Uterus (tissue), 4 donors: ENCODE measurements around the gene SSNA1. TPM values are rescaled to one million over a fixed set of nuclear protein-coding genes. Genes with fewer than 3 reads are reported as not detected.

ENCODE experiments used
- DNase-seq, 2 donors: peaks; one replicate each; pipeline ENCODE4 v3.0.0-alpha.2; 2019 to 2020
- H3K27ac ChIP-seq, 2 donors: fragments of 200-600 bp; sonication (generic); 1 replicate in 1 of 2; 2 replicates in 1 of 2; pipeline ENCODE4 v1.5.1; 2016 to 2018
- H3K27me3 ChIP-seq, 2 donors: fragments of 200-600 bp; sonication (generic); one replicate each; pipeline ENCODE4 v1.5.1; 2018 to 2019; ENCODE audit warnings: control low read depth in 1 of 2
- H3K36me3 ChIP-seq, 2 donors: fragments of 200-600 bp; sonication (generic); one replicate each; pipeline ENCODE4 v1.5.1; 2019; ENCODE audit warnings: control low read depth in 1 of 2
- H3K4me1 ChIP-seq, 2 donors: fragments of 200-600 bp; sonication (generic); one replicate each; pipeline ENCODE4 v1.5.1; 2018 to 2019; ENCODE audit warnings: control low read depth in 1 of 2
- H3K4me3 ChIP-seq, 2 donors: fragments of 200-600 bp; sonication (generic); 1 replicate in 1 of 2; 2 replicates in 1 of 2; pipeline ENCODE4 v1.5.1; 2018 to 2019; ENCODE audit warnings: mild to moderate bottlenecking in 1 of 2
- H3K9me3 ChIP-seq, 2 donors: fragments of 200-600 bp; sonication (generic); one replicate each; pipeline ENCODE4 v1.5.1; 2019; ENCODE audit warnings: control low read depth in 1 of 2
- CTCF ChIP-seq, 4 experiments: fragments of 200-600 bp in 2 of 4; fragments of 450-650 bp in 2 of 4; sonication (generic) in 2 of 4; IDR thresholded peaks; one replicate each; pipeline ENCODE4 v1.5.1; 2016 to 2019; ENCODE audit warnings: antibody characterized with exemption in 4 of 4, mild to moderate bottlenecking in 2 of 4, moderate library complexity in 1 of 4
- POLR2A ChIP-seq, 2 donors: fragments of 450-650 bp; IDR thresholded peaks; one replicate each; pipeline ENCODE4 v1.6.1; 2016; ENCODE audit warnings: antibody characterized with exemption in 2 of 2, mild to moderate bottlenecking in 1 of 2, moderate library complexity in 1 of 2
- intact Hi-C: fragments of 100-400 bp; cut with DNase I; formaldehyde crosslinking; loops from one replicate; pipeline ENCODE4 v1.15.1; 2023; ENCODE audit warnings: low total_unique reads
- total RNA-seq, 4 donors: library from RNA; depleted of rRNA in 3 of 4; stranded (reverse); fragments of >200 nt in 3 of 4; gene quantifications; one replicate each; pipeline versions ENCODE4 v1.1.0 to v1.2.4, GENCODE V29; 2014 to 2023
- donor health status: DM: yes; HTN: yes; CAD: no.

Gene SSNA1
- total RNA-seq, 4 donors from 2014 or later = 17.1 to 47.1 (median 40.6) TPM

GRCh38 chr9:137228968-137229896, 40.8 kb downstream of the SSNA1 start:
- no peak for DNase-seq
- no peaks in the 10 kb centered on the region for H3K9me3 ChIP-seq
- H3K36me3 ChIP-seq = no peaks in the 10 kb centered on the region
- no peak for TF ChIP-seq POLR2A (IDR thresholded peaks at IDR 0.05)
- no peak for TF ChIP-seq CTCF (IDR thresholded peaks at IDR 0.05)
- peaks cover 9 to 29% of the 10 kb centered on the region in 2 donors for H3K27me3 ChIP-seq
- intact Hi-C loops = loop anchor here (10.0 kb wide), 1 partner anchor 114 kb away; the partner anchor contains the start of gene DPP7
- H3K4me1 ChIP-seq = no peaks in the 10 kb centered on the region
- H3K27ac ChIP-seq = no peak overlapping the region
- H3K4me3 ChIP-seq = no peak overlapping the region

- no peak for DNase-seq
- H3K27me3 ChIP-seq = peaks cover 9 to 29% of the 10 kb centered on the region in 2 donors
- intact Hi-C loops = loop anchor here (10.0 kb wide), 1 partner anchor 115 kb away; the partner anchor contains the start of gene DPP7
- H3K4me3 ChIP-seq = no peak overlapping the region
- no peaks in the 10 kb centered on the region for H3K4me1 ChIP-seq
- no peaks in the 10 kb centered on the region for H3K9me3 ChIP-seq
- H3K27ac ChIP-seq = no peak overlapping the region
- no peaks in the 10 kb centered on the region for H3K36me3 ChIP-seq
- TF ChIP-seq POLR2A (IDR thresholded peaks at IDR 0.05) (no peak), CTCF (IDR thresholded peaks at IDR 0.05) (no peak)
Measured at GRCh38 chr9:137229903-137230704, 41.6 kb downstream of the SSNA1 start.

GRCh38 chr9:137230705-137231371, 42.4 kb downstream of the SSNA1 start, which contains the start of gene SLC34A3:
Gene SLC34A3 (plus strand): TSS chr9:137230901. CDS start chr9:137231703, 802 bp downstream.
- Histone ChIP-seq H3K27me3 (peaks cover 9 to 29% of the 10 kb centered on the region in 2 donors), H3K4me3 (no peak within 1 kb of the TSS), H3K36me3 (no peaks in the 10 kb centered on the region), H3K4me1 (no peaks in the 10 kb centered on the region), H3K9me3 (no peaks in the 10 kb centered on the region), H3K27ac (no peak within 1 kb of the TSS)
- intact Hi-C loops = no loop called here
- DNase-seq = no peak
- TF ChIP-seq CTCF (IDR thresholded peaks at IDR 0.05) (no peak), POLR2A (IDR thresholded peaks at IDR 0.05) (no peak)

GRCh38 chr9:137231372-137232039, 43.0 kb downstream of the SSNA1 start:
- no peak for DNase-seq
- H3K27ac ChIP-seq = no peak overlapping the region
- TF ChIP-seq CTCF (IDR thresholded peaks at IDR 0.05) (no peak), POLR2A (IDR thresholded peaks at IDR 0.05) (no peak)
- peaks cover 0 to 6% of the 10 kb centered on the region in 2 donors for H3K4me1 ChIP-seq
- H3K9me3 ChIP-seq = no peaks in the 10 kb centered on the region
- intact Hi-C loops = no loop called here
- peaks cover 9 to 29% of the 10 kb centered on the region in 2 donors for H3K27me3 ChIP-seq
- no peaks in the 10 kb centered on the region for H3K36me3 ChIP-seq
- H3K4me3 ChIP-seq = no peak overlapping the region
